HG03025 (cell line): ENCODE data around the gene CXCL11.
"Not testable (repeated sequence)": the region's sequence is repeated elsewhere in the genome, so short reads cannot be mapped to it uniquely, and the experiment has no call there.

Experiments
- ATAC-seq: cut with Tn5 transposase; IDR thresholded peaks from one replicate; pipeline ENCODE4 v1.9.1; 2021; ENCODE audit warnings: mild to moderate bottlenecking, moderate library complexity; ENCODE audit not compliant: unreplicated experiment, low FRiP score

Gene CXCL11

GRCh38 chr4:76035799-76036380, at the start of gene CXCL11:
CXCL11 (minus strand) TSS chr4:76036070; CDS start chr4:76035987, 83 bp downstream.
- no peak for ATAC-seq

- ATAC-seq: no peak
Observed at GRCh38 chr4:76084542-76084941, 48.7 kb upstream of the CXCL11 start.

GRCh38 chr4:76083386-76083988, 47.6 kb upstream of the CXCL11 start:
- ATAC-seq: no peak

GRCh38 chr4:76078033-76078613, 42.3 kb upstream of the CXCL11 start:
- ATAC-seq: no peak

DNA sequence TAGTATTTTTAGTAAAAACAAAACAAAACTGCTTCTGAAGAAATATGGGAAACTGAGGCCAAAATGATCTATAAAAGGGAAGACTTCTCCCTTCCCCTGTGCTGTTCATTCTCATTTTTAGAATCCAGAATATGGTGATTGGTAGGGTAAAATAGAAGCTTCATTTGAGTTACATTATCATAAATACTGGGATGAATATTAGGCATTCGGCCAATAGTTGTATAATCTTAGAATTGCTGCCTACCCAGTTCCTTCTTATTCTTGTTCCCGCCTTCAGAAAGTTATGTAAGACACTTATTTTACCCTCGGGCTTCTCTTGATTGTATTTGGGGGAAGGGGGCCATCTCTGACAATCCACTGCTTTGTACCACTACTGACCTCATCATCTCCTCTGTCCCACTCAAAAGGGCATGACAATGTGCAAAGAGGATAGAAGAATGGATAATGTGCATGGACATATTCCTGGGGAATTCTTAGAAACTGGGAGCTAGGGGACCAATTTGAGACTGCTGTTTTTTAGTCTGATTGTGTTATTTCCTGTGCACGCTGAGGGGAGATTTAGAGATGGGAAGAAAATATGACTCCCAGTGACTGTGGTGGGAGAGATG, 39.2 kb upstream of the CXCL11 start:
- ATAC-seq: no peak

DNA sequence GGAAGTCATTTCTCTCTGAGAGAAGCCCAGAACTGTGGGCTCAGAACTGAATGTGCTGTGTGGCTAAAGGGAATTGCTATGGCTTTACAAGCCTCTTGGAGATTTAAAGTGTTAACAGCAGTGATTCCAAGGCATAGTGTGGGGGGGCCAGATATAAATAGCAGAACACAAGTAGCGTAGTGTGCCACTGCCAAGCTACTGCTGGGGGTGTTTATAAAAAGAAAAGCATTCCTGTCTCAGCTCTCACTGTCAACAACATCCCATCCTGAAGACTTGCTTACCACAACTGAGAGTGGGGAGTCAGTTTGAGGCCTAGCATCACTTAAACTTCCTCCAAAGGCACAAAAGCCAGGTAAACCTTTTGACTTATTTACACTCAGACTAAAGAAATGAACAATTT, 38.6 kb upstream of the CXCL11 start, which contains the start of gene ART3:
Gene ART3, plus strand, starts transcription at position 242 of the 400 bp plus-strand sequence. CDS start 1,181 bp downstream, outside the sequence.
- no peak for ATAC-seq

GRCh38 chr4:76072760-76073159, 36.9 kb upstream of the CXCL11 start:
- no peak for ATAC-seq

DNA sequence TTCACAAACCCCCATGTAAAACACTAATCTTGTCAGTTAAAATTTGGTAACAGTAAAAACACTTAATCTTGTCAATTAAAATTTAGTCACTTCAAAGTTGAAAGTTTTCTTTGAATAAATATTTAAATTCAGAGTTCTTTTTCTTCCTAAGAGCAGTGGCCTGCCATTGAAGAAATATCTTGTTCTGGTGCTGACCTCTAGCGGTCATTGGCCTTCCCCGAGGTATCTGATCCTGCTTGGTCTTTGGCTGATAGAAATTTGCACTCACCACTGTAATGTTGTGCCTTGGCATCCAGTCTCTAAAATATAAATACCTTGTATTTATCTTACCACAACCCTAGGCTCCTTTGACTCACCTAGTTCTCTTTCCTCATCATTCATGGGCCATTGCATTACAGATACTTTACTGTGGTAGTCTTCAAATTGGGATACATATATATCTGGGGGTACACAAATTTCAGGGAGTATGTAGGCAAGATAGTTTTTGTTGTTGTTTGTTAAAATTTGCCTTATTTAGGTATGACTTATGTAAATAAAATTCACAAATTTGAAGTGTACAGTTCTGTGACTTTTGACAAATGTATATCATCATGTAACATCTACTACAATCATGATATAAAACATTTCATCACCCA, 31.9 kb upstream of the CXCL11 start:
- ATAC-seq: no peak

- ATAC-seq: no peak
Observed at GRCh38 chr4:76066546-76066945, 30.7 kb upstream of the CXCL11 start.

GRCh38 chr4:76061982-76062381, 26.1 kb upstream of the CXCL11 start:
- ATAC-seq: no peak

GRCh38 chr4:76061421-76061820, 25.6 kb upstream of the CXCL11 start:
- ATAC-seq: no peak

- no peak for ATAC-seq
Observed at GRCh38 chr4:76060506-76060905, 24.6 kb upstream of the CXCL11 start.

DNA sequence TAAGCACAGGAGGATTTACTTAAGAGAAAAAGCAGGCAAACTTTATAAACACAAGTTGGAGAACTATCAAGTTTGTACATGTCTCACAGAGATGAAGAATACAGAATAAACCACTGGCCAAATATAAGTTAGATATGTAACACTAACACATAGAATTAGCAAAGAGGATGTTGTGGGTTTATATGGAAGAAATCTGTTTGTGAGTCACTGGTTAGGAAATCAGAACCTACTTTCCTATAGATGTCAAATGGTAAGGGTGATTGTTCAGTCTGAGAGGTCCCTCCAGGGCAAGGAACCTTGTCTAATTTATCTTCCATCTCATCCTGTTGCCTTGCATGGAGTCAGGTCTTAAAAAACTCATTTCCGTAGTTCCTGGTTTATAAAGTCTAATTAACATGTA, 23.9 kb upstream of the CXCL11 start:
- no peak for ATAC-seq

GRCh38 chr4:76058888-76059426, 23.1 kb upstream of the CXCL11 start:
- ATAC-seq: no peak

DNA sequence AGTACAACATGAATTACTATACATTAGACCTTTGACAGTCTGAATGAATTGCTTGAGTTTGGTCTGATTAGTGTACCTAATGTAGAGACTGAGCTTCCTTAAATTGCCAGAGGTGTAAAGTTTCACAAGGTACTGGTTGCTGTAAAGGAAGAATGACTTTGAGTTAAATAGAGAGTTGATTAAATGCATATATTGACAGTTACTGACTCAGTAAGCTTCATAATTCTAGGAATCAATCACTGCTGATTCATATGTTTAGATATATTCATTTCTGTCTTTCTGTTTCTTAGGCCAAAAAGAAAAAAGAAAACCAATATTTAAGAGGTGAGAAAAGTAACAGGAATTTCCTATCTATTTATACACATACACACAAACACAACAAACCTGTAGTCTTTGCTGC, 22.4 kb upstream of the CXCL11 start:
- no peak for ATAC-seq

- no peak for ATAC-seq
Observed at GRCh38 chr4:76055421-76055820, 19.6 kb upstream of the CXCL11 start.

GRCh38 chr4:76055016-76055415, 19.1 kb upstream of the CXCL11 start:
- peak; percentile 95 for ATAC-seq

DNA sequence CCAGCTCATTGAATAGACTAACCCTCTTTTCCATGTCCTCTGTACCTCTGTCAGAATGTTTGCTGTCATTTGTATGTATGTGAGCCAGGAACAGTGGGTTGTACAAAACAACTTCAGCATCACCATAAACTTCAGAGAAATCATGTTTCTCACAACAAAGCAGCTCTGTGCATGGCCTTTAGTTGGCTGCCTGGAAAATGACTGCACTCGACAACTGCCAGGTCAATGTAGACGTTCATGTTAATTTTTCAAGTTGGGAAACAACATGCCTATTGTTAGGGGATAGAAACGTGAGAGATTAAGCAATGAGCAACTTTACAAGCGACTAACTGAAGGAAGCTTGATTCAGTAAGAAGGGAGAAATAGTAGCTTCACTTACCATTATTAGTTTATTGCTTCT, 17.9 kb upstream of the CXCL11 start:
- no peak for ATAC-seq

- ATAC-seq: not testable (repeated sequence)
Observed at GRCh38 chr4:76050560-76051050, 14.7 kb upstream of the CXCL11 start.

DNA sequence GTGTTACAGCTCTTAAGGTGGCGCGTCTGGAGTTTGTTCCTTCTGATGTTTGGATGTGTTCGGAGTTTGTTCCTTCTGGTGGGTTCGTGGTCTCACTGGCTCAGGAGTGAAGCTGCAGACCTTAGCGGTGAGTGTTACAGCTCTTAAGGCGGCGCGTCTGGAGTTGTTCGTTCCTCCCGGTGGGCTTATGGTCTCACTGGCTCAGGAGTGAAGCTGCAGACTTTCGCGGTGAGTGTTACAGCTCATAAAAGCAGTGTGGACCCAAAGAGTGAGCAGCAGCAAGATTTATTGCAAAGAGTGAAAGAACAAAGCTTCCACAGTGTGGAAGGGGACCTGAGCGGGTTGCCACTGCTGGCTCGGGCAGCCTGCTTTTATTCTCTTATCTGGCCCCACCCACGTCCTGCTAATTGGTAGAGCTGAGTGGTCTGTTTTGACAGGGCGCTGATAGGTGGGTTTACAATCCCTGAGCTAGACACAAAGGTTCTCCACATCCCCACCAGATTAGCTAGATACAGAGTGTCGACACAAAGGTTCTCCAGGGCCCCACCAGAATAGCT, 14.1 kb upstream of the CXCL11 start:
- ATAC-seq: not testable (repeated sequence)
